Glomerular visceral epithelial cell (primary cell): ENCODE measurements around the gene KDM5D.

Source experiments
- DNase-seq: peaks from one replicate; pipeline ENCODE4 v3.0.0-alpha.2; 2016; ENCODE audit errors: extremely low spot score

KDM5D gene

GRCh38 chrY:19744381-19745378 is at the start of gene KDM5D:
Gene KDM5D (minus strand): TSS chrY:19744726. CDS start chrY:19744534, 192 bp downstream.
- peak; percentile 66 for DNase-seq

DNA sequence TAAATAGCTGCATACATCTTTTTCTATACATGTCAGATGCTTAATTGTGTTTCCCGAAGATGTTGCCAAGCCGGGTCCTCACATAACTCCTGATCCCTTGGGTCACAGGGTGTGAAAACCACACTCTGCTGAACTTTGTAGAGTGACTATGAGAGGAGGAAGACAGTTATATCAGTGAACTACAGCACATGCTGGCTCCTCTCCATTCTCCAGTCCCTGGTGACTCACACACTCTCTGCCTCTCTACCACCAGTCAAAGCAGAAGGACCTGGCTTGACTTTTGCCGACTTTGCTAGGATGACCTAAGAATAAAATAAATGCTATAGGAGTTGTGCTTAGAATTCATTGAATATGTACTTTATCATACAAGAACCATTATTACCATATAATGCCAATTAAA is 23.8 kb upstream of the KDM5D start:
- peak; percentile 13 for DNase-seq

DNA sequence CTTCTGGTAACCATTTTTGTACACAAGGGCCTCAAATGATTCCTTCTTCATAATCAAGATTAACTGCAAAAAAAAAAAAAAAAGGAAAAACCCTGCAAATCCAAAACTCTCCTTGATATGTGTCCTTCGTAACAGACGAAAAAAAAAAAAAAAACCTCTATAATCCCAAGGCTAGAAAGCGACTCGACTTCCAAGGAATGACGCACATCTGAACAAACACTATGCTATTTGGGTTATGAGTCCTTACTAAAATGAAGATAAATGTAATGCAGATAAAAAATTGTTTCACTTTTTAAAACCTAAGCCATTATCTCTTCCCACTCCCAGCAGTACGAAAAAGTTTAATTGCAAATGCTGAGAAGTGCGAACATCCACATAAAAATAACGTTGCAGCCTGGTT is 1.2 kb downstream of the KDM5D start:
- DNase-seq: no peak

DNA sequence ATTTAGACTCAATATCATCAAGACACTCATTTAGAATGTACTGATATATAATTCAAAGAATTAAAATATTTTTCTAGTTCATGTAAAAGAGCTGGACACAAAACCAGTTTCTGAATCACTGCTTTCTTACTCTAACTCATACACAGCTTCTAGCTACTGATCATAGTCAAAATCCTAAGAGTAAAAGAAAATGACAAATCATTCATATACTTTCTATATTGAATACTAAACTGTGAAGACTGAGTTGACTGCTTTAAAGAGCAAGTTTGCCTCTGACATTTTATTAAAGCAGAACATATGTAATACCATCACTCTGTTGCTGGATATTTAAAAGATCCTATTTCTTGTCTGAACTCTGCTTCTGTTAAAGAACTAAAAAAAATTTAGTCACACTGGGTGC is 2.4 kb downstream of the KDM5D start:
- no peak for DNase-seq

GRCh38 chrY:19734425-19734824 is 10.1 kb downstream of the KDM5D start:
- DNase-seq: no peak

DNA sequence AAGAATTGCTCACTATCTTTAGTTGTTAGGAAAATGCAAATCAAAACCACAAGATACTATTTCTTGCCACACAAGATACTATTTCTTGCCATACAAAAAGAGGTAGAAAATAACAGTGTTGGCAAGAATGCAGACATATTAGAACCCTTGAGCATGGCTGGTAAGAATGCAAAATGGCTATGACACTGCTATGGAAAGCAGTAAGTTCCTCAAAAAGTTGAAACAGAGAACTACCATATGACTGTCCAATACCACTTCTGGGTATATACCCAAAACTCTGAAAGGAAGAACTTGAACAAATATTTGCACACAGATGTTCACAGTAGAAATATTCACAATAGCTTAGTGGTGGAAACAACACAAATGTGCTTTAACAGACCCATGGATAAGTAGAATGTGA is 26.6 kb downstream of the KDM5D start:
- DNase-seq: no peak

GRCh38 chrY:19717146-19717545 is 27.4 kb downstream of the KDM5D start:
- no peak for DNase-seq

GRCh38 chrY:19715226-19715625 is 29.3 kb downstream of the KDM5D start:
- DNase-seq: no peak

GRCh38 chrY:19713430-19713829 is 31.1 kb downstream of the KDM5D start:
- no peak for DNase-seq

GRCh38 chrY:19706273-19706672 is 38.3 kb downstream of the KDM5D start:
- DNase-seq: no peak

DNA sequence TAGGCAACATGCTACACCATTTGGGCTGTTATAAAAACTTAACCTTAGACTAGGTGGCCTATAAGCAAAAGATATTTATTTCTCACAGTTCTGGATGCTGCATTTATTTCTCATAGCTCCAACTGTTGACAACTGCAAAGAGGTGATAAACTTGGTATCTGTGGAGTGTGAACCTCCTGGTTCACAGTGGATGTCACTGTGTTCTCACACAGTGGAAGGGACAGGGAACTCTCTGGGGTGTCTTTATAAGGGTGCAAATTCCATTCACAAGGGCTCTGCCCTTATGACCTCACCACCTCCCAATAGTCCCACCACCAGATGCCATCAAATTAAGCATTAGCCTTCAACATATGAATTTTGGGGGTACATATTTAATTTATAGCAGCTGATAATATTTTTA is 46.0 kb downstream of the KDM5D start:
- no peak for DNase-seq

- no peak for DNase-seq
Observed at GRCh38 chrY:19680821-19681220, 63.7 kb downstream of the KDM5D start.
